Measurements from ENCODE around the gene LRP8.

DNA sequence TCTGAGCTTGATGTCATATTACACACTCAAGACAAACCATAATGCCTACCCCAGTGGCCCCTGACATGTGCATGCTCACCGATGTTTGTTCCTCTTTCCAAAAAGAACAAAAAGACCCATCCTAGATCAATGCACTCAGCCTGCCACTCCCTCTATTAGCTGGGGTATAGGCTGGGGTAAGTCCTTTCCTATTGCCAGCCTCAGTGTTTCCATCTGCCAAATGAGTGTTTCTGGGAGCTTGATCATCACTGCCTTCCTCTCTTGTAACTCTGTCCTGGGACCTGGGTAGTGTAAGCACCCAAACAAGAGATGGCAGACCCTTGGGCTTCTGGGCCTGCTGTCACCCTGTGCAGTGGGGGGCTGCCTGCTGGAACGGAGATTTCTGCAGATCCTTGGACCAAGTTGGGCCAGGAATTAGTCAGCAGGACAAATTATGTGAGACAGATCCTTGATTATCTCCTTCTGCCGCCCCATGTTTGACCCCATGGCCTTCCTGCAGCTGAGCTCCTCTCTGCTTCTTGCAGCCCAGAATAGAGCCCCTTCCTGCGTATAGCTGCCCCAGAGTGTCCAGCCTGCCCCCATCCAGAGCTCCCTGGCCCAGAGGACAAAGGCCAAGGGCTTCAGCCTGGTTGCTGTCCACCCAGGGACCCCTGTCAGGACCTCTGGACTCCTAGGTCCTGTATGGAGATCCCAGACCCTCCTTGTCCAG lies 31.5 kb upstream of the LRP8 start:
- TF ChIP-seq MAFK (IDR thresholded peaks at IDR 0.05; ENCODE audit: partially characterized antibody): no peak
- TF ChIP-seq RNF2 (IDR thresholded peaks at IDR 0.05; ENCODE audit: borderline replicate concordance, low read depth): no peak
- TF ChIP-seq CEBPB (IDR thresholded peaks at IDR 0.05): no peak
- TF ChIP-seq JUN (IDR thresholded peaks at IDR 0.05): no peak
- TF ChIP-seq, protein P1, sequence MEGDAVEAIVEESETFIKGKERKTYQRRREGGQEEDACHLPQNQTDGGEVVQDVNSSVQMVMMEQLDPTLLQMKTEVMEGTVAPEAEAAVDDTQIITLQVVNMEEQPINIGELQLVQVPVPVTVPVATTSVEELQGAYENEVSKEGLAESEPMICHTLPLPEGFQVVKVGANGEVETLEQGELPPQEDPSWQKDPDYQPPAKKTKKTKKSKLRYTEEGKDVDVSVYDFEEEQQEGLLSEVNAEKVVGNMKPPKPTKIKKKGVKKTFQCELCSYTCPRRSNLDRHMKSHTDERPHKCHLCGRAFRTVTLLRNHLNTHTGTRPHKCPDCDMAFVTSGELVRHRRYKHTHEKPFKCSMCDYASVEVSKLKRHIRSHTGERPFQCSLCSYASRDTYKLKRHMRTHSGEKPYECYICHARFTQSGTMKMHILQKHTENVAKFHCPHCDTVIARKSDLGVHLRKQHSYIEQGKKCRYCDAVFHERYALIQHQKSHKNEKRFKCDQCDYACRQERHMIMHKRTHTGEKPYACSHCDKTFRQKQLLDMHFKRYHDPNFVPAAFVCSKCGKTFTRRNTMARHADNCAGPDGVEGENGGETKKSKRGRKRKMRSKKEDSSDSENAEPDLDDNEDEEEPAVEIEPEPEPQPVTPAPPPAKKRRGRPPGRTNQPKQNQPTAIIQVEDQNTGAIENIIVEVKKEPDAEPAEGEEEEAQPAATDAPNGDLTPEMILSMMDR (IDR thresholded peaks at IDR 0.05): no peak
- TF ChIP-seq CHD4 (IDR thresholded peaks at IDR 0.05; ENCODE audit: borderline replicate concordance): no peak
- TF ChIP-seq, protein P2, sequence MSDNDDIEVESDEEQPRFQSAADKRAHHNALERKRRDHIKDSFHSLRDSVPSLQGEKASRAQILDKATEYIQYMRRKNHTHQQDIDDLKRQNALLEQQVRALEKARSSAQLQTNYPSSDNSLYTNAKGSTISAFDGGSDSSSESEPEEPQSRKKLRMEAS (IDR thresholded peaks at IDR 0.05): no peak
